ENCODE measurements around the gene CCT6B. TPM values are rescaled to one million over a fixed set of nuclear protein-coding genes. Genes with fewer than 3 reads are reported as not detected.

CCT6B gene
- total and polyA plus RNA-seq, 9 of the 15 experiments (the other 6 are each of a cell fraction or from before 2014, with no cell fraction given) = 0.25 to 0.91 (median 0.58) TPM

GRCh38 chr17:34958438-34958837, 2.8 kb downstream of the CCT6B start:
- Histone ChIP-seq H3K4me2 (ENCODE audit: insufficient read depth, low read length) (no peak overlapping the region), H3K27ac (ENCODE audit: extremely low read depth, low read depth, low read length) (no peak overlapping the region), H3K36me3 (ENCODE audit: control insufficient read depth, insufficient read depth, low read length) (peaks cover 8% of the 10 kb centered on the region), H2AFZ (ENCODE audit: low read depth, low read length) (no peak overlapping the region), H3K27me3 (ENCODE audit: control insufficient read depth in 2 of 2, insufficient read depth in 2 of 2, low read length in 2 of 2) (no peaks in the 10 kb centered on the region), H3K79me2 (ENCODE audit: control insufficient read depth, insufficient read depth, low read length) (peaks cover 24% of the 10 kb centered on the region), H3K9ac (ENCODE audit: insufficient read depth in 1 of 2, low read depth in 2 of 2, low read length in 2 of 2) (no peak overlapping the region), H3K4me1 (replicated peaks in 1 of 2; ENCODE audit: control insufficient read depth in 2 of 2, insufficient read depth in 2 of 2, low read length in 2 of 2) (no peaks in the 10 kb centered on the region), H3K9me3 (replicated peaks; ENCODE audit: control insufficient read depth, insufficient read depth, low read depth, low read length) (no peaks in the 10 kb centered on the region), H3K9me1 (ENCODE audit: control insufficient read depth, insufficient read depth, low read length) (no peaks in the 10 kb centered on the region), H3K4me3 (no peak overlapping the region), H4K20me1 (replicated peaks; ENCODE audit: control insufficient read depth, insufficient read depth, low read length) (no peaks in the 10 kb centered on the region)
- ATAC-seq (no peak), FAIRE-seq (no peak), DNase-seq (ENCODE audit: extremely low read depth in 1 of 4, low spot score in 3 of 4) (no peak)
- no TSS peak for BruUV-seq (replicated peaks)
- TF ChIP-seq ZNF316 (IDR thresholded peaks at IDR 0.05) = peak; percentile 44; the same call in 1 of the 2 replicates
- TF ChIP-seq, protein P1, sequence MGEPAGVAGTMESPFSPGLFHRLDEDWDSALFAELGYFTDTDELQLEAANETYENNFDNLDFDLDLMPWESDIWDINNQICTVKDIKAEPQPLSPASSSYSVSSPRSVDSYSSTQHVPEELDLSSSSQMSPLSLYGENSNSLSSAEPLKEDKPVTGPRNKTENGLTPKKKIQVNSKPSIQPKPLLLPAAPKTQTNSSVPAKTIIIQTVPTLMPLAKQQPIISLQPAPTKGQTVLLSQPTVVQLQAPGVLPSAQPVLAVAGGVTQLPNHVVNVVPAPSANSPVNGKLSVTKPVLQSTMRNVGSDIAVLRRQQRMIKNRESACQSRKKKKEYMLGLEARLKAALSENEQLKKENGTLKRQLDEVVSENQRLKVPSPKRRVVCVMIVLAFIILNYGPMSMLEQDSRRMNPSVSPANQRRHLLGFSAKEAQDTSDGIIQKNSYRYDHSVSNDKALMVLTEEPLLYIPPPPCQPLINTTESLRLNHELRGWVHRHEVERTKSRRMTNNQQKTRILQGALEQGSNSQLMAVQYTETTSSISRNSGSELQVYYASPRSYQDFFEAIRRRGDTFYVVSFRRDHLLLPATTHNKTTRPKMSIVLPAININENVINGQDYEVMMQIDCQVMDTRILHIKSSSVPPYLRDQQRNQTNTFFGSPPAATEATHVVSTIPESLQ (CRISPR knock-in tag; IDR thresholded peaks at IDR 0.05) = no peak
- TF ChIP-seq HDGF (IDR thresholded peaks at IDR 0.05) = no peak
- no peak for TF ChIP-seq SNRNP70 (optimal IDR thresholded peaks at IDR 0.05; ENCODE audit: low read depth, low read length)
- TF ChIP-seq PHB (CRISPR knock-in tag; IDR thresholded peaks at IDR 0.05) = no peak
- TF ChIP-seq ATF7 (IDR thresholded peaks at IDR 0.05) = peak; percentile 42; the same call in 1 of the 2 replicates
- TF ChIP-seq ATF1 (CRISPR knock-in tag; IDR thresholded peaks at IDR 0.05) = no peak
- TF ChIP-seq ATF1 (tag; IDR thresholded peaks at IDR 0.05) = peak; percentile 63
- peak; percentile 68 for TF ChIP-seq ATF3 (IDR thresholded peaks at IDR 0.05)
- TF ChIP-seq ATF3 (CRISPR knock-in tag; conservative IDR thresholded peaks at IDR 0.05) = no peak
- peak; percentile 50 for TF ChIP-seq CREM (IDR thresholded peaks at IDR 0.05; ENCODE audit: low read depth)
- 36% methylated on average over 1 of the region's 1 CpG for WGBS (ENCODE audit: insufficient coverage, low coverage, missing lambda C conversion rate)
- ChIA-PET POLR2A (interaction anchor here (1.1 to 2.0 kb wide), 3 partner anchors 16 to 23 kb away, joined by 5 to 6 read pairs (median 6); partner anchors contain the start of gene LIG3), CTCF (ENCODE audit: low intra/inter-chr PET ratio) (no interaction called here)
- intact Hi-C loops (cut with micrococcal nuclease) = no loop called here
- in situ Hi-C loops (cut with MboI) = no loop called here
